ENCODE results near the gene CCDC170.
"Not testable (repeated sequence)": the region's sequence is repeated elsewhere in the genome, so short reads cannot be mapped to it uniquely, and the experiment has no call there.

The CCDC170 gene

GRCh38 chr6:151493804-151494234 lies at the start of gene CCDC170:
Gene CCDC170 (plus strand): TSS chr6:151494017. CDS start chr6:151494129, 112 bp downstream.
- FAIRE-seq = no peak

DNA sequence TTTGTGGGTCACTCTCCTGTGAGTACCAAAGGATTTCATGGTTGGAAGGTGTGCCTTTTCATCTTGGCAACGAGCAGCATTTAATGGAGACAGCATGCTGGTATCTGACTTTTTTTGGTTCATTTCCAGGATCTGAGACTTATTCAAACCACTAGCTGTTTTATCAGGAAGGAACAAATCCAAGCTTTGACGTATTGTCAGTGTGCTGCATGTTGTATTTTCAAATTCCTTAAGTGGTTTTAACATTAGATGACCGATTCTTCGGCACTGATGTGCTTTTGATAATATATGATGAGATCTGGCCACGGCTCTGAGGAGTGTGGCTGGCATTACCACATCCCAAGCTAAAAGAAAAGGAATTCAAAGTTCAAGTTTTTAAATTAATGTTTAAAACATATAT lies 48.3 kb upstream of the CCDC170 start:
- FAIRE-seq = no peak

DNA sequence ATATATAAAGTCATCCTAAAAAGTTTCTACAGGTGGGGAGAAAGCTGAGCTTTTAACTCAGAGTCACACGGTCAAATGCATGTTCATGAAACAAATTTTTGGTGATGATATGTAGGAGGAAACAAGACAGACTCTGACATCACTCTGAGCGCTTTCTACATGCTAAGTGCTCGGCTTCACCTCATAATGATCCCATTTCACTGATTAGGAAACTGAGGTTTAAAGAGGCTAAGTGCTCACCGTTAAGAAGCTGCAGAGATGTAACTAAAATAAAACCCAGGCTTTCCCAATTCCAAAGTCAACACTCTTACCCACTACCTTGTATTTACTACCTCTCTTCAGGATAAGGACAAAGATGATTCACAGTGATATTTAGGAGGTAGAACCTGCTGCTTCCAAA lies 46.6 kb upstream of the CCDC170 start:
- no peak for FAIRE-seq

DNA sequence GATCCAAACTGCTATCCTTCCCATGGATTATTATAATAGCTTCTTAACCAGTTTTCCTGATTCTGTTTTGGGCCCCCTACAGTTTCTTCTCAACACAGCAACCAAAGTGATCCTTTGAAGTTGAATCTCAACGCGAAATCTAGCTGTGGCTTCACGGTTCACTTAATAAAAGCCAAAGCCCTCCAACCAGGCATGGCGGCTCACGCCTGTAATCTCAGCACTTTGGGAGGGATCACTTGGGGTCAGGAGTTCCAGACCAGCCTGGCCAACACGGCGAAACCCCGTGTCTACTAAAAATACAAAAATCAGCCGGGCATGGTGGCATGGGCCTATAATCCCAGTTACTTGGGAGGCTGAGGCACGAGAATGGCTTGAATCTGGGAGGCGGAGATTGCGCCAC lies 45.2 kb upstream of the CCDC170 start:
- FAIRE-seq = no peak

- not testable (repeated sequence) for FAIRE-seq
Measured at GRCh38 chr6:151450928-151451327, 42.9 kb upstream of the CCDC170 start.

GRCh38 chr6:151451417-151451949 lies 42.3 kb upstream of the CCDC170 start:
- no peak for FAIRE-seq

DNA sequence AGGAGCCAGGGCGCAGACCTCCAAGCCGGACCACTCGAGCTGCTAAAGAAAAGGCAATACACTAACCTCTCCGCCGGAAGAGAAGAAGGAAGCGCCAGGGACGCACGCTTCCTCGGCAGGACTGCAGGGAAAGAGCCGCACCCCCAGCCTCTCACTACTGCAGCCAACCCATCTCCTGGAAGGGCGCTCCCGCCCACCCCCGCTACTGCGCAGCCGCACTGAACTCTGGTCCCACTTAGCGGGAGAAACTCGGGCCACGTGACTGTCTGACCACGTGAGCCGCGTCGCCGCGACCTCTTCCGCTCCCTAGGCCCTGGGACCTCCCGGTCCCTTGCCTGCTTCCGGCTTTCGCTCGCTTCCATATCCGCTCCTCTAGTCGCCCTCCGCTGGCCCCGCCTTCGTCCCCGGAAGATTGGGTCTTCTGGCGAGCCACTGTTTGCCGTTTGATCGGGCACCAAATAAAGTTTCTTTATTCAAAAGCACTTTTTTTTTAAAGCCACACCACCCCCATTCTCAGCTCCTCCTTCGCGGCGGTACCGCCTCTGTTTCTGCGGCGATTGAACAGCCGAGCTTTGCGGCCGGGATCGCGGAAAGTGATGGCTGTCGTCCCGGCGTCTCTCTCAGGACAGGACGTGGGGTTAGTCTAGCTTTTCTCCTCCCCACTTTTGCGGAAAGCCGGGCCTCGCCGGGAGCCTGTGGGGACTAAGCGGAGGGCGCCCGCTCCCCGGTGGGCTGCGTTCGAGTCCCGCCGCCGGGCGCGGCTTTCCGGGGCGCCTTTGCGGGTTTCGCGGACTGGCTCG lies 41.7 kb upstream of the CCDC170 start, which contains the start of gene RMND1:
Gene RMND1, minus strand, starts transcription at position 177 of the 800 bp plus-strand sequence. CDS start 6,315 bp downstream, outside the sequence.
- FAIRE-seq = peak; percentile 99

GRCh38 chr6:151452750-151453427 lies 40.9 kb upstream of the CCDC170 start:
- FAIRE-seq = no peak

- FAIRE-seq = not testable (repeated sequence)
Measured at GRCh38 chr6:151455751-151456398, 37.9 kb upstream of the CCDC170 start.

DNA sequence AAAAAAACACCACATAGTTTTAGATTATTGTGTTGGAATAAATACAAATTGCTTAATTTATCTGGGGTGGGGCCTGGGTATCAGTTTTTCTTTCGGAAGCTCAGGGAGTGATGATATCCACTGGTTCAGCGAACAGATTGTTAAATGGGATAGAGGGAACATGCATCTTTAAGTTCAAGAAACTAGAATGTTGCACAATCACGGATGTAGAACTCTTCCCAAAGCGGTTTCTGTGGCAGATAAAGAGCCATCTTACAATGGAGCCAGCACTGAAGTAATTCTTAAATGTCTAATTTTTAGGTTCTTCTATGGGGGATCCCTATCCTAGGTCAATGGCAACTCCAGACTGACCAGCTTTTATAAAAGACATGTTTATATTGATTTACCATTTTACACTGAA lies 32.1 kb upstream of the CCDC170 start:
- no peak for FAIRE-seq

DNA sequence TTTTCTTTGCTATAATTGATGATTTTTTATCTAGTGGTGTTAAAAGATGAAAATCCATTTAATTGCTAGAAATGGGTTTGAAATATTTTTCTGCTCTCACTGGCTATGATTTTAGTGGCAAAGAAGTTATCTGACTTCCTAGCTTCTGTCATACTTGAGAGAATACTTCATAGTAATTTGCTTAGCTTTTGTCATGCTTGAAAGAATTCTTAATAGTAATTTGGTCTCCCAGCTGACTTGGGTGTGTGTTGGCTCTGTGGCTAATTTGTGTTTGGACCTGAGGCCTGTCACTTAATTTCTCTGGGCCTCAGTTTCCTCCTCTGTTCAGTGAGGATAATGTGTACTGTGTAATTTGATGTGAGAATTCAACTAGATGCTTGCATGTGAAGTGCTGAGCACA lies 29.1 kb upstream of the CCDC170 start:
- FAIRE-seq = no peak

GRCh38 chr6:151475653-151476523 lies 17.9 kb upstream of the CCDC170 start:
- FAIRE-seq = peak; percentile 70

- no peak for FAIRE-seq
Measured at GRCh38 chr6:151477726-151478125, 16.1 kb upstream of the CCDC170 start.

GRCh38 chr6:151478670-151479069 lies 15.1 kb upstream of the CCDC170 start:
- no peak for FAIRE-seq

DNA sequence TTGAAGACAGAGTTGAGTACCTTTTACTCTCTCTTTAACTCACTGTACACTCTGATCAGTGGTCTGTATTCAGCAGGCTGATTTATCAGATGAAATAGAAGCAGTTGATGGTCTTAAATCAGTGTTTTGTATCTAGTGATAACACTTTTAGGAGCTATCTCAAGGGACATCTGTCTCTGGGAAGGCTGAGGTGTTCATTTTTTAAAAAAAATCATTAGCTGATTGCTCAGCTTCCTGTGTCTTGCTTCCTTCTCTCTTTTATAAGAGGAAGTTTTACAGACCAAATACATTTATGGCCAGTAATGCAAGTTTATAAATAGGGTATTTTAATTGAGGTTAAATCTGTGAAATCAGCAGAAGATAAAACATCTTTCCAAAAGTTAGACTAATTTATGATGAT lies 12.0 kb upstream of the CCDC170 start:
- FAIRE-seq = peak; percentile 62

- FAIRE-seq = peak; percentile 97
Measured at GRCh38 chr6:151482290-151482689, 11.5 kb upstream of the CCDC170 start.

- FAIRE-seq = no peak
Measured at GRCh38 chr6:151483994-151484393, 9.8 kb upstream of the CCDC170 start.

DNA sequence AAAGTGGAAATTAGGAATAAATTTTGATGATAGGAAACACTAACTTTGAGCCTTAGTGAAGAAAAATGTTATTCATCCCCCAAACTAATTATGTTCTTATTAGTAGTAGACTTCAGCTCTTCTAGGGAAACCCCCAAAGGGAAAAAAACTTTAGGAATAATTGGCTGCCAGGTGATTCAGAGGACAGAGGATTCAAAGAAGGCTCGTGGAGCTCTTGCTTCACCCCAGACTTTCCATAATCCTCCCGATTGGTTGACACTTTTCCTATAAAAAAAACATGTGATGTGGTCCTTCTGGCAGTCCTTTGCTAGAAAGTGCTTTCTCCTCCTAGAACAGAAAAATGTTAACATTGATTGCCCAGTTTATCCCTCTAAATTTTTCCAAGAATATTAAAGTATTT lies 5.6 kb upstream of the CCDC170 start:
- no peak for FAIRE-seq

DNA sequence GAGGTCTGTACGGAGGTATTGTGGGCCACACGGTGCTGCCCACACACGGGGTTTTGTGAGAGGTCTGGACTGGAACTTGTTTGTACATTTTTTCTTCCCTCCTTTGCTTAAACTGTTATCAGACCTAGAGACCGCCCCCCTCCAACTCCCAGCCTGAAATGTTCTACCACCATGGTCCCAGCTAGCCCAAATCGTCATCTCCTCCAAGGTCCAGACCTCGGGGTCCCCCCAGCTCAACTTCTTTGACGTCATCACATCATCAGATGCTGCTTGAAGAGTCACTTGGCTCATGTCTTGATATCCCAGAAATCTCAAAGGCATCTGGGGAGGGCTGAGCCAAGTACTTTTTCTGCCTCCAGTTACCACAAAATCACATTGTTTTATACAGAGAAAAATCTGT lies 2.8 kb upstream of the CCDC170 start:
- FAIRE-seq = no peak

DNA sequence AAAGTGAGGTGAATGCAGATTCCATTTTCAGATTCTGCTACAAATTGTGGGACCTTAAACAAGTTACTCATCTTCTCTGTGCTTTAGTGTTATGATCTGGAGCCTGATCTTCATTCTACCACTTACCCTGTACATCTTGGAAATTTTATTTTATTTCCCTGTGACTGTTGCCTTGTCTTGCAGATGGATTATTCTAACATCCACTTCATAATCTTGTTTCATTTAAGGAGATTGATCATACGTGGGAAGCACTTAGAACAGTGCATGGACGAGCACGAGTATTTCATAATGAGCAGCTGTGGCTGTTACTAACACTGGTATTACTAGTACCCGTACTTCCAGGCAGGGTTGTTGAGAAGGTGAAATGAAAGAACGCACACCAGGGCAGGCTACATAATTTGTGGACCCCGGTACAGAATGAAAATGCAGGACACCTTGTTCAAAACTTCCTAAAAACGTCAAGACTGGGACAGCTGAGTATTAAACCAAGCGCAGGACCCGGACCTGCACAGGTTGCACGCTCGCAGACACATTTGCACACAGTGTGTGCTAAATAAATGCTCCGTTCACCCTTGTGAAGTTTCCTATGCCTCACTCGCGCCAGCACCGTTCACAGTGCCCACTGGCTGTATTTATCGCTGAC lies 535 bp upstream of the CCDC170 start:
- FAIRE-seq = no peak

DNA sequence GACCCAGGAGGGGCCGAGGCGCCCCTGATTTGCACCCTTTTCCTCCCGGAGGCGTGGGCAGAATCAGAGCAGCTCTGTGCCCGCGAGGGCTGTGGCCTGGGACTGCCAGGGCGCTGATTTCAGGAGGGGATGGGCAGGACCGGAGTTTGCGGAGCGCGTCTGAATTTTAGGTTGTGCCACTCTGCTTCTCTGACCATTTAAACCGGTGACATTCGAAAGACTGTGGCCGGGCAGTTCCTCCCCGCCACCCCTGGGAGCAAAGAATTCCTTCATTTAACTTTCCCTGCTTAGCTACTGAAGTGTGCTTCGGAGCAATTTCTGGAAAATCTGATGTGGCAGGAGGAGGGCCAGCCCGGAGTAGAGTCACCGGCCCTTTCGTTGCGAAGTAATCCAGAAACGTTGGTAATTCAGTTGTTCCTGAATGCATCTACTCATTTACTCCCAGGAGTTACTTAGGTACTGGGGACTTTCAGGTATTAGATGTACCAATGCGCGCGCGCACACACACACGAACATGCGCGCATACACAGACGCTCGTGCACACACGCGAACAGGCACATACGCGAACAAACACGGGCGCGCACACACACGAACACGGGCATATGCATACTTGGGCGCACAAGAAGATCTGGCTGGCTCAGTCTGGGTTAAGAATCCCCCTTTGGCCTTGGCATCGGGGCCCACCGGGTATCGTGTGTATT lies 568 bp downstream of the CCDC170 start:
- FAIRE-seq = no peak

All from endometrium (tissue), 2 donors.